Germinal center (tissue), 1 donor: Measurements from ENCODE around the gene GPBP1L1.
"Not testable (repeated sequence)": the region's sequence is repeated elsewhere in the genome, so short reads cannot be mapped to it uniquely, and the experiment has no call there.

Experiments
- DNase-seq: peaks from one replicate; pipeline ENCODE4 v3.0.0; 2012; ENCODE audit warnings: mixed read lengths, low spot score

The GPBP1L1 gene

GRCh38 chr1:45682942-45683341 is 3.4 kb downstream of the GPBP1L1 start:
- DNase-seq, result no peak

DNA sequence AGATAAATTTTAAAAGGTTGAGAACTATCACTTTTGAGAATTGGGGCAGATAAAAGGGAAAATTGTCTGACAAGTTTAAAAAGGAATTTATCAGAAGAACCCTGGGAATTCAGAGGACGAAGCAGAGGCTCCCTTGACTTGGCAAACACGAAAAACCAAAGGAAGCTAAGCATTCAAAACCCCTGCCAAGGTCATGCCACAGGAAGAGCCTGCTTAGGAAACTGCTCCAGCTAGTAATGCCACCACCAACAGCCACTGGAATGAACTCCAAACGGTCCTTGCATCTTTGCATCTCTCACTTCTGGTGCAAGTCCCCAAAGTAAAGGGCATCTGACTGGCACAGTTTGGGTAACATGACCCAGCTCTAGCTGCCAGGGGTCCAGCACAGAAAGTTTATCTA is 7.2 kb downstream of the GPBP1L1 start:
- DNase-seq, result no peak

GRCh38 chr1:45678489-45678888 is 7.8 kb downstream of the GPBP1L1 start:
- DNase-seq, result no peak

GRCh38 chr1:45677751-45678245 is 8.5 kb downstream of the GPBP1L1 start:
- DNase-seq, result no peak

DNA sequence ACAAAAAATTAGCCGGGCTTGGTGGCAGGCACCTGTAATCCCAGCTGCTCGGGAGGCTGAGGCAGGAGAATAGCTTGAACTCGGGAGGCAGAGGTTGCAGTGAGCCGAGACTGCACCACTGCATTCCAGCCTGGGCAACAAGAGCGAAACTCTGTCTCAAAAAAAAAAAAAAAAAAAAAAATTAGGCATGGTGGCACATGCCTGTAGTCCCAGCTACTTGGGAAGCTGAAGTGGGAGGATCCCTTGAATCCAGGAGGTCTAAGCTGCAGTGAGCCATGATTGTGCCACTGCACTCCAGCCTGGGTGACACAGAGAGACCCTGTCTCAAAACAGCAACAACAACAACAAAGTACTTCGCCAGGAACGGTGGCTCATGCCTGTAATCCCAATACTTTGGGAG is 9.8 kb downstream of the GPBP1L1 start:
- not testable (repeated sequence) for DNase-seq

GRCh38 chr1:45674478-45674877 is 11.9 kb downstream of the GPBP1L1 start:
- DNase-seq, result no peak

DNA sequence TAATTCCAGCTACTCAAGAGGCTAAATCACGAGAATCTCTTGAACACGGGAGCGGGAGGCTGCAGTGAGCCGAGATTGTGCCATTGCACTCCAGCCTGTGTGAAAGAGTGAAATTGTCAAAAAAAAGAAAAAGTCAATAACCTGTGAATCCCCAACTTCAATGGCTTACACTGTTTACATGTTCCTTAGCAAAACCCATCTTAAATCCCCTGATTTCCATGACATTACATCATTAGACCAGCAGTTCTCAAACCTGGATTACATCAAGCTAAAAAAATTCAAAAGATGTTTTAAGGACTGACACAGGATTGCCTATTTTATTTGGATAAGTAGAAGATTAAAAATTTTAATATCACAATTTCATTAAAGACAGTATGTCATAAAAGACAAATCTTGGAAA is 12.4 kb downstream of the GPBP1L1 start:
- DNase-seq, result no peak

DNA sequence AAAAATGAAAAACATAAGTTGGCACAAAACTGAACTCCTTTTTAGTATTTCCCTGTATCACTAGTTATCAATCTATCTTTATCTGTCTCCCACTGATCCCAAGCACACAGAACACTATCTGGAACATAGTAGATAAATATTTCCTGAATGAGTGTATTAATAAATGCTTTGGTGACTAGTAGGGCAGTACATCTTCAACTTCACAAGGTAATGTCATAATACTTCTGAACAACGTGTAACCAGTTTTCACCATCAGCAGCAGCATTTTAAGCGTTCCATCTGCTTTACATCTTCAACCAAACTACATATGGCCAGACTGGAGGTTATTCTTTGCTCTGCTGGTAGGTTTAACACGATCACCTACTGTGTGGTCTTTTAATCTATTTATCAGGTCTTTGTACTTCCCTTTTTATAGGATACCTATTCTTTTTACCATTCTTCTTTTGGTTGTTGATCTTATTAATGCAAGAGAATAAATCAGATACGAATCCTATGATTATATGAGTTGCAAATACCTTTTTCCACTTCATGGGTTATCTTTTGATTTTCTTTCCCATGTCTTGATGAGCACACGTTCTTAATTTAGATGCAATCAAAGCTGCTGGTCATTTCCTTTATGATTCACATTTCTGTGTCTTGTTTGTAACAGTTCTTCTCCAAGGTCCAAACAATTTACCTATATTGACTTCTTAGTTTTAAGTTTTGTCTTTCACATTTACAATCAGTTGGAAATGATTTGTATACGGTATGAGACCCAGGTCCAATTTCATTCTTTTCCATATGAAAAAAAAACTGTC is 16.3 kb downstream of the GPBP1L1 start:
- no peak for DNase-seq

- no peak for DNase-seq
Measured at GRCh38 chr1:45669379-45669778, 17.0 kb downstream of the GPBP1L1 start.

DNA sequence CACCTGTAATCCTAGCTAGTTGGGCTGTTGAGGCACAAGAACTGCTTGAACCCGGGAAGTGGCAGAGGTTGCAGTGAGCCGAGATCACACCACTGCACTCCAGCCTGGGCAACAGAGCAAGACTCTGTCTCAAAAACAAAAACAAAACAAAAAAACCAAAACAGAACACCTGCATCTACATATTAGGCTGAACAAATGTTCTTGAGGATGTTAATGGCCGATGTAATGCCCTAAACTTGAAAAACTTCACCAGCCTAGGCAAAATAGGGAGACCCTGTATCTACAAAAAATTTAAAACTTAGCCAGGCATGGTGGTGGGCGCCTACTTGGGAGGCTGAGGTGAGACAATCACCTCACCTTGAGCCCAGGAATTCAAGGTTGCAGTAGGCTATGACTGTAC is 17.8 kb downstream of the GPBP1L1 start:
- no peak for DNase-seq

- DNase-seq, result no peak
Measured at GRCh38 chr1:45667321-45668111, 18.8 kb downstream of the GPBP1L1 start.

- DNase-seq, result no peak
Measured at GRCh38 chr1:45666836-45667235, 19.5 kb downstream of the GPBP1L1 start.

- no peak for DNase-seq
Measured at GRCh38 chr1:45660336-45660735, 26.0 kb downstream of the GPBP1L1 start.

- no peak for DNase-seq
Measured at GRCh38 chr1:45659222-45659621, 27.1 kb downstream of the GPBP1L1 start.

GRCh38 chr1:45658171-45658570 is 28.2 kb downstream of the GPBP1L1 start:
- DNase-seq, result no peak

DNA sequence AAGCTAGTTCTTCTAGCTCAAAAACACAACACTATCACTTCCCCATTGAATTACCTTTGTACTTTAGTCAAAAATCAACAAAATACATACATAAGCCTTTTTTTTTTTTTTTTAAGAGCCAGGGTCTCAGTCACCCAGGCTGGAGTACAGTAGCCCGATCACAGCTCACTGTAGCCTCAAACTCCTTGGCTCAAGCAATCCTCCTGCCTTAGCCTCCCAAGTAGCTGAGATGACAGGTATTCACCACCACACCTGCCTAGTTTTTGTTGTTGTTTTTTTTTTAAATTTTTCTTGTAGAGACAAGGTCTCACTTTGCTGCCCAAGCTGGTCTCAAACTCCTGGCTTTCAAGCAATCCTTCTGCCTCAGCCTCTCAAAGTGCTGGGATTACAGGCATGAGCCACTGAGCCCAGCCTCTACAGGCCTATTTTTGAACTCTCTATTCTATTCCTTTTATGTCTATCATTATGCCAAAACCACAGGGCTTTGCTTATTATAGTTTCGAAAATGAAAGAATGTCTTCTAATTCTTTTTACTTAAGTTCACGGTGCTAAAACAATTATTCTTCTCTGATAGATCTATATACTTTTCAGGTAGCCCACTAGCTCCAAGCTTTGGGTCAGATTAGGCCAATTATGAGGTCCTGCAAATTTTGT is 29.6 kb downstream of the GPBP1L1 start:
- no peak for DNase-seq

- DNase-seq, result no peak
Measured at GRCh38 chr1:45654540-45655280, 31.6 kb downstream of the GPBP1L1 start.

DNA sequence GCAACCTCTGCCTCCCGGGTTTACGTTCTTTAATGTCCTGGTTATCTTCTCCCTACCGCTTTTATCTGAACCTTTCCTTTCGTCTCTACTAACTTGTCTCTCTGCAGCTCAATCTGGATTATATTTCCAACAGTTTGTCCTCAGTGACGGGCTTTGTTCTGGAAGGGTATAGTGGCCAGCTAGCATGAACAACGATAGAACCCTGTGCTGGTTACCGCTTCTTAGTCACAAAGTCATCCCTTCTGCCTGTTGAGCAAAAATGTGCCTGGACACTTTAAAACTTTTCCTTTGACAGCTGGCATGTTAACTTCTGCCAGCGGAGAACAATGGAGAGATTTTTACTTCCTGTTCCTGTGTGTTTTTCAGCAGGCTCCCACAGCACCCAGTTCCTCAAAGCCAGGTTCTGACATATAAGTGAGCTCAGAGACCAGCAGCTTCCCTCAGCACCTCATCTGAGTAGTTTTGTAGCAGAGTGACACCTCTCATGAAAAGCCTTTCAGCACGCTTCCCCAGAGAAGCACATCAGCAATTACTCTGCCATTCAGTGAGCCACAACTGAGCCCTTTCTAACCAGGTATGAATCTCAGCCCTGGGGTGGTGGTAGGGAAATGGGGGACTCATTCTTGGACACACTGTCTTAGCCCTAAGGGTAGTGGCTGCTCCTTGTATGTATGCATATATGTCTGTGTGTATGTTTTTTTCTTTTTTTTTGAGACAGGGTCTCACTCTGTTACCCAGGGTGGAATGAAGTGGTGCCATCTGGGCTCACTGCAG is 38.9 kb downstream of the GPBP1L1 start:
- DNase-seq, result no peak

GRCh38 chr1:45644661-45645060 is 41.7 kb downstream of the GPBP1L1 start:
- peak; percentile 50 for DNase-seq

- no peak for DNase-seq
Measured at GRCh38 chr1:45643978-45644377, 42.4 kb downstream of the GPBP1L1 start.

- DNase-seq, result no peak
Measured at GRCh38 chr1:45643321-45643720, 43.0 kb downstream of the GPBP1L1 start.
